IMR-90 (cell line): Measurements from ENCODE around the gene ZFYVE21. TPM values are rescaled to one million over a fixed set of nuclear protein-coding genes. Genes with fewer than 3 reads are reported as not detected.
A peak's percentile ranks its signal among the peaks of the same experiment; 100 is the strongest.

ENCODE experiments used
- ATAC-seq: fragments of 200-7000 bp; cut with Tn5 transposase; 2 replicates; pipeline ENCODE4 v1.9.1; 2020; ENCODE audit warnings: low read depth, mild to moderate bottlenecking, moderate library complexity
- BruUV-seq: library from RNA; stranded (reverse); fragments of 400-500 nt; replicated peaks from 2 replicates; lab custom pipeline; 2021; lab: Mats Ljungman, UMichigan
- CTCF ChIA-PET: fragments of 300-600 bp; formaldehyde crosslinking; extraction: SDS; loops from one replicate; lab custom pipeline; 2021; ENCODE audit warnings: antibody characterized with exemption; lab: Yijun Ruan, JAX
- POLR2A ChIA-PET: fragments of 300-600 bp; sonication (Branson Sonifier 250); formaldehyde crosslinking; loops from one replicate; lab custom pipeline; 2022; ENCODE audit warnings: antibody characterized with exemption; ENCODE audit not compliant: unreplicated experiment; lab: Charles Lee
- DNase-seq: peaks from one replicate; pipeline ENCODE4 v3.0.0; 2013
- H2AFZ ChIP-seq: replicated peaks from 2 replicates; pipeline ENCODE3; 2013; ENCODE audit warnings: low read length, mild to moderate bottlenecking; ENCODE audit not compliant: poor library complexity
- H2AK5ac ChIP-seq: 2 replicates; pipeline ENCODE4 v1.6.1; 2013; ENCODE audit warnings: low read depth, low read length, inconsistent platforms
- H2AK9ac ChIP-seq: replicated peaks from 2 replicates; pipeline ENCODE3; 2013; ENCODE audit warnings: mild to moderate bottlenecking, low read depth, low read length, moderate library complexity; ENCODE audit not compliant: poor library complexity
- H2BK120ac ChIP-seq: 2 replicates; pipeline ENCODE4 v1.6.1; 2013; ENCODE audit warnings: low read depth, low read length, inconsistent platforms
- H2BK15ac ChIP-seq: 3 replicates; pipeline ENCODE4 v1.6.1; 2013; ENCODE audit warnings: low read depth, low read length, inconsistent platforms
- H2BK20ac ChIP-seq: 2 replicates; pipeline ENCODE4 v1.6.1; 2013; ENCODE audit warnings: low read depth, mild to moderate bottlenecking, inconsistent platforms, low read length, moderate library complexity
- H2BK5ac ChIP-seq: 2 replicates; pipeline ENCODE4 v1.6.1; 2013; ENCODE audit warnings: mild to moderate bottlenecking, low read depth, low read length, inconsistent platforms; ENCODE audit not compliant: poor library complexity, severe bottlenecking
- H3K14ac ChIP-seq: replicated peaks from 2 replicates; pipeline ENCODE4 v1.6.1; 2013; ENCODE audit warnings: low read depth, low read length, inconsistent platforms
- H3K18ac ChIP-seq: 2 replicates; pipeline ENCODE4 v1.6.1; 2013; ENCODE audit warnings: low read depth, low read length, control low read depth
- H3K23ac ChIP-seq: 2 replicates; pipeline ENCODE4 v1.6.1; 2013; ENCODE audit warnings: low read depth, low read length, inconsistent platforms
- H3K27ac ChIP-seq: 2 replicates; pipeline ENCODE4 v1.5.1; 2013; ENCODE audit warnings: mild to moderate bottlenecking, control low read depth, low read length; ENCODE audit not compliant: insufficient read depth
- H3K27me3 ChIP-seq: 2 replicates; pipeline ENCODE4 v1.6.1; 2013; ENCODE audit warnings: low read length; ENCODE audit not compliant: control insufficient read depth, insufficient read depth
- H3K36me3 ChIP-seq: 2 replicates; pipeline ENCODE4 v1.6.1; 2013; ENCODE audit warnings: low read length, mixed read lengths; ENCODE audit not compliant: control insufficient read depth, insufficient read depth
- H3K4ac ChIP-seq: 2 replicates; pipeline ENCODE4 v1.6.1; 2013; ENCODE audit warnings: low read depth, low read length, inconsistent platforms
- H3K4me1 ChIP-seq: 2 replicates; pipeline ENCODE4 v1.6.1; 2013; ENCODE audit warnings: low read length, mixed read lengths; ENCODE audit not compliant: control insufficient read depth, insufficient read depth
- H3K4me2 ChIP-seq: 2 replicates; pipeline ENCODE4 v1.6.1; 2013; ENCODE audit warnings: low read depth, mild to moderate bottlenecking, control low read depth, low read length, moderate library complexity
- H3K4me3 ChIP-seq: 2 replicates; pipeline ENCODE4 v1.5.1; 2013; ENCODE audit warnings: low read depth, mild to moderate bottlenecking, control low read depth, low read length, moderate library complexity; ENCODE audit not compliant: insufficient read depth
- H3K56ac ChIP-seq: 2 replicates; pipeline ENCODE4 v1.6.1; 2013; ENCODE audit warnings: low read length, inconsistent platforms; ENCODE audit not compliant: insufficient read depth; ENCODE audit errors: extremely low read depth
- H3K79me1 ChIP-seq, 2 experiments: 2 replicates each; pipeline ENCODE4 v1.6.1; 2013; ENCODE audit warnings: low read length in 2 of 2, inconsistent platforms in 1 of 2, low read depth in 1 of 2
- H3K9ac ChIP-seq: 2 replicates; pipeline ENCODE4 v1.6.1; 2013; ENCODE audit warnings: low read depth, low read length, control low read depth
- H3K9me1 ChIP-seq: 2 replicates; pipeline ENCODE4 v1.6.1; 2013; ENCODE audit warnings: low read length, inconsistent platforms; ENCODE audit not compliant: insufficient read depth
- H3K9me3 ChIP-seq: 2 replicates; pipeline ENCODE4 v1.6.1; 2013; ENCODE audit warnings: low read length; ENCODE audit not compliant: control insufficient read depth, insufficient read depth
- H4K20me1 ChIP-seq: 2 replicates; pipeline ENCODE4 v1.6.1; 2013; ENCODE audit warnings: low read length, inconsistent platforms; ENCODE audit not compliant: insufficient read depth
- H4K5ac ChIP-seq: 2 replicates; pipeline ENCODE4 v1.6.1; 2013; ENCODE audit warnings: mild to moderate bottlenecking, low read depth, low read length, control low read depth
- H4K8ac ChIP-seq, 2 experiments: 2 replicates each; pipeline ENCODE4 v1.6.1; 2013; ENCODE audit warnings: low read depth in 2 of 2, low read length in 2 of 2, control low read depth in 1 of 2, inconsistent platforms in 1 of 2
- H4K91ac ChIP-seq: 2 replicates; pipeline ENCODE4 v1.6.1; 2013; ENCODE audit warnings: low read depth, low read length, inconsistent platforms; ENCODE audit not compliant: insufficient read depth
- CHD1 ChIP-seq: IDR thresholded peaks from 2 replicates; pipeline ENCODE4 v1.6.1; 2012; ENCODE audit warnings: low read depth, low read length, improper control_type of control experiment
- MAFK ChIP-seq: IDR thresholded peaks from 2 replicates; pipeline ENCODE4 v1.6.1; 2012; ENCODE audit warnings: low read depth, low read length, improper control_type of control experiment
- RAD21 ChIP-seq: IDR thresholded peaks from 2 replicates; pipeline ENCODE4 v1.6.1; 2012; ENCODE audit warnings: low read length, improper control_type of control experiment
- RCOR1 ChIP-seq: IDR thresholded peaks from 2 replicates; pipeline ENCODE4 v1.6.1; 2012; ENCODE audit warnings: mild to moderate bottlenecking, low read length, improper control_type of control experiment; ENCODE audit not compliant: insufficient replicate concordance
- RFX5 ChIP-seq: IDR thresholded peaks from 2 replicates; pipeline ENCODE4 v1.8.0; 2012; ENCODE audit warnings: low read depth, mild to moderate bottlenecking, low read length, moderate library complexity
- WGBS, 2 experiments: methylation state at CpG; one replicate each; pipeline versions ENCODE4 v1.1.5 to v1.1.7; 2013; ENCODE audit warnings: missing lambda C conversion rate in 2 of 2; ENCODE audit not compliant: insufficient read length in 1 of 2; ENCODE audit errors: extremely low coverage in 2 of 2; 5-methylcytosine and 5-hydroxymethylcytosine counted together
- dilution Hi-C: fragments of 300-500 bp; cut with HindIII; formaldehyde crosslinking; loops from one replicate; pipeline ENCODE4 v1.14.3; 2018; ENCODE audit warnings: low sequenced_read_pairs; ENCODE audit not compliant: unreplicated experiment
- in situ Hi-C: fragments of 300-500 bp; cut with MboI; formaldehyde crosslinking; loops from 3 replicates; pipeline ENCODE4 v1.14.3; 2019; ENCODE audit warnings: low sequenced_read_pairs, inconsistent platforms, mixed read lengths
- intact Hi-C: fragments of 100-400 bp; cut with micrococcal nuclease; formaldehyde crosslinking; loops from 2 replicates; pipeline ENCODE4 v1.10.0; 2022
- polyA plus RNA-seq, 3 experiments: library from polyadenylated mRNA; depleted of rRNA; stranded (reverse); fragments of >200 nt; gene quantifications; 2 replicates each; pipeline ENCODE4 v1.2.3, GENCODE V29; 2012; ENCODE audit warnings: low replicate concordance in 1 of 3
- total RNA-seq: library from RNA; depleted of rRNA; stranded (reverse); fragments of >200 nt; gene quantifications from 2 replicates; pipeline ENCODE4 v1.2.3, GENCODE V29; 2012
- TF ChIP-seq, protein P1 (sequence below): fragments of 150-350 bp; IDR thresholded peaks from 2 replicates; pipeline ENCODE4 v1.6.1; 2016; ENCODE audit warnings: low read depth, mild to moderate bottlenecking, low read length, moderate library complexity, borderline replicate concordance

The ZFYVE21 gene
- total and polyA plus RNA-seq, 2 of the 4 experiments (the other 2 are of a cell fraction): 41.2 to 89.2 TPM

DNA sequence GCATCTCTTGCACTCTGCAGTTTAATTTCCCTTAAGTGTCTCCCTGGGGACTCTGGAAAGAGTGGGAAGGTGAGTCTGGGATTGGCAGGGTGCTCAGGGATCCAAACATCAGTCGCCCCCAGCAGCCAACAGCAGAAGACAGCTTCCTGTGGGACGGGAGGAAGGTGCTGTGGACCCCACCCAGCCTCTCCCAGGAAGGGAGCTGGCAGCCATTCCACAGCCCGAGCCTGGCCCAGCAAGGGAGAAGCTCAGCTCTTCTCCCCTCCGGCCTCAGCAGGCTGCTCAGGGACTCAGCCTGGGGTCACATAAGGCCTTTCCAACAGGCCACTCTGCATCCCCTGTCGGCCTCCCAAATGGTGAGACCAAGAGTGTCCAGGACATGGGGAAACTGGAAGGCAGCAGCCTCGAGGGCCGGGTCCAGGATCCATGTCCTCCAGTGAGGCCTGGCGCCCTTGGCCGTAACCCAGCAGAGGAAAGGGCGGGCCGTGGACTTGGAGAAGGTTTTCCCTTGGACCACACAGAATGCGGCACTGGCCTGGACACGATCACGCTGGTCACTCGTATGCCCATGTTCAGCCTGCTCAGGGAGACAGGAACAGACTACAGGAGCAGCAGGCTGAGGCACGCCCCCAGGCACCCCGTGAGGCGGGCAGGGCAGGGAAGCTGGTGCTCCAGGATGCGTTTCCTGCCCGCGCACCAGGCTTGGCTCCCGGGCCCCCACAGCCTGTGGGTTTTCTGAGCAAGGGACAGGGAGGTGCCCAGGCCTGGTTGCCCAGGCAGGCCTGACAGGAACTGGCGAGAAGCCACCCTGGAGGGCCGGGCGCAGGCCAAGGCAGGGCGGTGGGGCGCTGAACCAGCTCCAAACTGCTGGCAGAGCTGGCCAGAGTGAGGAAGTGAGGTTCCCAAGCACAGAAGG lies 3.8 kb upstream of the ZFYVE21 start:
- TF ChIP-seq, protein P1, sequence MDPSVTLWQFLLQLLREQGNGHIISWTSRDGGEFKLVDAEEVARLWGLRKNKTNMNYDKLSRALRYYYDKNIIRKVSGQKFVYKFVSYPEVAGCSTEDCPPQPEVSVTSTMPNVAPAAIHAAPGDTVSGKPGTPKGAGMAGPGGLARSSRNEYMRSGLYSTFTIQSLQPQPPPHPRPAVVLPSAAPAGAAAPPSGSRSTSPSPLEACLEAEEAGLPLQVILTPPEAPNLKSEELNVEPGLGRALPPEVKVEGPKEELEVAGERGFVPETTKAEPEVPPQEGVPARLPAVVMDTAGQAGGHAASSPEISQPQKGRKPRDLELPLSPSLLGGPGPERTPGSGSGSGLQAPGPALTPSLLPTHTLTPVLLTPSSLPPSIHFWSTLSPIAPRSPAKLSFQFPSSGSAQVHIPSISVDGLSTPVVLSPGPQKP: no peak
- TF ChIP-seq CHD1: no peak
- TF ChIP-seq RFX5: no peak
- no peak for TF ChIP-seq RAD21
- no peak for TF ChIP-seq MAFK
- TF ChIP-seq RCOR1: no peak
- H3K9me3 ChIP-seq: no peaks in the 10 kb centered on the region
- H3K27me3 ChIP-seq: no peaks in the 10 kb centered on the region
- intact Hi-C loops (no loop called here), dilution Hi-C loops (no loop called here), in situ Hi-C loops (no loop called here)
- peak overlapping the region; percentile 48 for H2AFZ ChIP-seq
- ChIA-PET CTCF (no interaction called here), POLR2A (interaction anchor here (0.6 kb wide), 1 partner anchor 130 kb away, joined by 3 read pairs; no protein-coding TSS in a partner anchor)
- H4K20me1 ChIP-seq: peaks cover 12% of the 10 kb centered on the region
- no peak overlapping the region for H3K9ac ChIP-seq
- H2BK20ac ChIP-seq: no peak overlapping the region
- H3K4me2 ChIP-seq: no peak overlapping the region
- no peak overlapping the region for H3K18ac ChIP-seq
- no peak overlapping the region for H3K14ac ChIP-seq
- no peak overlapping the region for H3K4me3 ChIP-seq
- peak overlapping the region; percentile 58 for H2AK9ac ChIP-seq
- H4K91ac ChIP-seq: no peak overlapping the region
- peaks cover 17 to 63% of the 10 kb centered on the region in 2 experiments for H3K79me1 ChIP-seq
- WGBS, 2 experiments: 86% methylated on average over 20 of the region's 27 CpGs; no CpG with 5 or more reads in 1 of the 2 experiments
- H3K4me1 ChIP-seq: peaks cover 3% of the 10 kb centered on the region; the same call in 1 of the 2 replicates
- no peak overlapping the region for H3K27ac ChIP-seq
- no peak overlapping the region for H3K4ac ChIP-seq
- H2BK5ac ChIP-seq: no peak overlapping the region
- H3K36me3 ChIP-seq: peaks cover 17% of the 10 kb centered on the region
- no peak overlapping the region for H4K5ac ChIP-seq
- H2BK15ac ChIP-seq: no peak overlapping the region
- no peak overlapping the region for H2BK120ac ChIP-seq
- DNase-seq (no peak), ATAC-seq (no peak)
- no peak overlapping the region for H3K23ac ChIP-seq
- peaks cover 4% of the 10 kb centered on the region; the same call in 1 of the 2 replicates for H3K9me1 ChIP-seq
- H4K8ac ChIP-seq: no peak overlapping the region
- no peak overlapping the region for H3K56ac ChIP-seq
- no peak overlapping the region for H2AK5ac ChIP-seq
- BruUV-seq: no TSS peak
